Lung microvascular endothelial cell (primary cell): ENCODE results near the gene DCUN1D2. TPM values are rescaled to one million over a fixed set of nuclear protein-coding genes. Genes with fewer than 3 reads are reported as not detected.

Source experiments
- DNase-seq, 2 donors: peaks; one replicate each; pipeline versions ENCODE4 v3.0.0 to v3.0.0-alpha.2; 2010; ENCODE audit warnings: low read depth in 2 of 2
- total RNA-seq: library from RNA; depleted of rRNA; stranded (reverse); fragments of >200 nt; gene quantifications from 2 replicates; pipeline ENCODE4 v1.2.1, GENCODE V29; 2014

Gene DCUN1D2
- total RNA-seq, 1 donor from 2014 or later, result 6.2 TPM

DNA sequence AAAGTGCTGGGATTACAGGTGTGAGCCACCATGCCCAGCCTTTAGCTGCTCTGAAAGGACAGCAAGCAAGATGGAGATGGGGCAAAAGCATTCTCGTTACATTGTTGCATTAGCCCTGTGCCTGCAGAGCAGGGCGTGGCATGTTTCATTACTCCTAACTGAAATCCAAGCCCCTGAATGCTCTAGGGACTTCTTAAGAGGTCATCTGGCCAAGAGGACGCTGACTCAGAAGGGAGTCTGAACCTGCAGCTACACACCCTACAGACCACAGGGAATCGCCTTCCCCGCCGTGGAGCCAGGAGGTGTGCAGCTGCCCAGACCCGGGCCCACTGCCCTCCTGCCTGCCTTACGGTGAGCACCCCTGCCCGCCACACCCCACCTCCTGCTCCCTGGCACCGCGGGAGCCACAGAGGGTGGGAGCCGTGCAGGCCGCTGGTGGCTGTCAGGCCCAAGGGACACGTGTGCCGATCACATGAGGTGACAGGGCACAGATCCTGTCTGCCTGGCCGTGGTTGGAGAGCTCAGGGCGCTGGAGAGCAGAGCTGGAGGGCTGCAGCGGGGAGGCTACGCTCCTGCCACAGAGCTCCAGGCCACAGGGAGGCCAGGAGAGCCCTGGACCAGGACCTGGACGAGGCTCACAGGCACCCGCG is 64.4 kb downstream of the DCUN1D2 start:
- DNase-seq, result no peak

DNA sequence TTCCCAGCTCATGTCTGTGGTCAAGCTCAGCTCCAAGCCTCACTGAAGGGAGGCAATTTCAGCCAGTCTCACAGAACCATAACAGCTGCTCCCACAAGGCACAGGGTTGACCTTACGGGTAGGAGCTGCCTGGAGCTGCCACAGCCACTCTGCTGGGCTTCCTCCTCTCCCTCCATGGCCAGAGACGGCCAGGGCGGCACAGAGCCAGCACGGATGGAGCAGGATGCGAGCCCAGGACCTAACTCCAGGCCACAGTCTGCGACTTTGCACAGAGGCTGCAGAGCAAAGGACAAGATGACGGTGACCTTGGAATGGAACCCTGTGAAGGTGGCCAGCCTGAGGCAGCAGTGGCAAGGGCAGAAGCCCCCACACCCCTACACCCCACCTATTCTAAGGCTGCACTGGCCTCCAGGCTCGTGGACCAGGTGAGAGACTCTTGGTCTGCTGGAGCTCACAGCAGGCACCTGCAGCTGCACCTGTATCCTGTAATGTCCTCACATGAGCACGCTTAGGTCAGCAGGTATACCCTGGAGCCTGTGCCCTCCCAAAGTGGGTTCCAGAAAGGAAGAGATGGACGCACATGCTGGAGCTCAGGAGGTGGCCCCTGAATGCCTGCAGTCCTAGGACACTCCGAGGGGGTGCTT is 66.9 kb downstream of the DCUN1D2 start:
- DNase-seq, result no peak

DNA sequence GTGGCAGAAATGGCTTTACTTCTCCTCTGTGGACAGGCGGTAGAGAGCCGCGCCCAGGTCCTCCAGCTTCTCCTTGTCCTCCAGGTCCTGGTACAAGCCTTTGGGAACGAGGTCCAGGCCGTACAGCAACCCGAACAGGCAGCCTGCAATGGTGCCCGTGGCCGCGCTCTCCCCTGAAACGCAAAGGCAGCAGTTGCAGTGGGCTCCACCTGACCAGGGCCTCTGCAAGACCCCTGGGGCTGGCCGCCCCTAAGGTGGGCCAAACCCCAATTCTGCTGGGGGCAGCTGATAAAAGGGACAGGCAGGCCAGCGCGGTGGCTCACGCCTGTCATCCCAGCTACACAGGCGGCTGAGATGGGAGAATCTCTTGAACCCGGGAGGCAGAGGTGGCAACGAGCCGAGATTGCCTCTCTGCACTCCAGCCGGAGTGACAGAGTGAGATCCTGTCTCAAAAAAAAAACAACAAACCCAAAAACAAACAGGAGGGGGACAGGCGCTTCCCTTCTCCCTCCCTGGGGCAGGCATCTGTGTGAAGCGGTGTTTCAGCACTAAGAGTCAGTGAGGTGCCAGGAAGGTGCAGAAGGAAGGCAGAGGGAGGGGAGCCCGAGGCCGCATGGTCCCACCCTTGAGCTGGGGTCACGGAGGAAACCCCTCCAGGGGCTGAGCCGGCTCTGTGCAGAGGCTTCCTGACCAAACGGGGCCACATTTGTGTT is 67.5 kb downstream of the DCUN1D2 start:
- DNase-seq, result no peak

DNA sequence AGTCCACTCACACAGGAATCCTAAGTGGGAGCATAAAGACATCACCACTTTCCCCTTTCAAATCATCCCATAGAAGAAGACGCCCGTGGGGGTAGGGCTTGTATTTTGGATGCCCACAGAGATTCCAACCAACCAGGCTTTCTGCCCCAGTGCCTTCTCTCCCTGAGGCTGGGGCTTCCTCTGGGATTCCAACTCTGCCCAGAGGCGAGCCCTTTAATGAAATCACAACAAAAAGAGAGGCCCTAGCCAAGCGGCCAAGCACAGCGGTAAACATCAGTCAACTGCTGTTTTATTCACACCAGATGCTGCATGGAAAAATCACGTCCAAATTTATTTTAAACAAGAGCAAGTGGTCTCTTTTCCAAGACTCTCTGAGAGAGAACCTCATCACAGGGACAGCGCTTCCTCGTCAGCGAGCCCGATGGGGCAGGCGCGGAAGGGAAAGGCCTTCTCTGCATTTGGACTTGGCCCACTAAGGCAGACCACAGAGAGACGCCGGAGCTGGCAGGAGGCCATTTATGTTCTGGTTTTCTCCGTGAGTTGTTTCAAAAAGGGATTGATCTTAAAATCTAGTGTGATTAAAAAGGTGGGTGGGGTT is 68.7 kb downstream of the DCUN1D2 start:
- no peak for DNase-seq

DNA sequence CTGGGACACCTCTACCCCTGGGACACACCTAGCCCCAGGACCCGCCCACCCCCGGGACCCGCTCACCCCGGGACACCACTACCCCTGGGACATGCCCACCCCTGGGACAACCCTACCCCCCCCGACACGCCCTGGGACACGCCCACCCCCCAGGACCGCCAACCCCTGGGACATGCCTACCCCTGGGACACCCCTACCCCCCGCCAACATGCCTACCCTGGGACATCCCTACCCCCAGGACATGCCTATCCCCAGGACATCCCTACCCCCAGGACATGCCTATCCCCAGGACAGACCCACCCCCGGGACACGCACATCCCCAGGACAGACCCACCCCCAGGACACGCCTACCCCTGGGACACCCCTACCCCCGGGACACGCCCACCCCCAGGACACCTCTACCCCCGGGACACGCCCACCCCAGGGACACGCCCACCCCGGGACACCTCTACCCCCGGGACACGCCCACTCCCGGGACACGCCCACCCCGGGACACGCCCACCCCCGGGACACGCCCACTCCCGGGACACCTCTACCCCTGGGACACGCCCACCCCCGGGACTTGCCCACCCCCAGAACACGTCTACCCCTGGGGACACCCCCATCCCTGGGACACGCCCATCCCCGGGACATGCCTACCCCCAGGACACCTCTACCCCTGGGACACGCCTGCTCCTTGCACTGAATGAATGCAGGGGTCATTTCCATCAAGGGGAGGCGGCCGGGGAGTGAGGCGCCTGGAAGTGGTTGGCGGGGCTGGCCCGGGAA is 69.5 kb downstream of the DCUN1D2 start:
- no peak for DNase-seq

DNA sequence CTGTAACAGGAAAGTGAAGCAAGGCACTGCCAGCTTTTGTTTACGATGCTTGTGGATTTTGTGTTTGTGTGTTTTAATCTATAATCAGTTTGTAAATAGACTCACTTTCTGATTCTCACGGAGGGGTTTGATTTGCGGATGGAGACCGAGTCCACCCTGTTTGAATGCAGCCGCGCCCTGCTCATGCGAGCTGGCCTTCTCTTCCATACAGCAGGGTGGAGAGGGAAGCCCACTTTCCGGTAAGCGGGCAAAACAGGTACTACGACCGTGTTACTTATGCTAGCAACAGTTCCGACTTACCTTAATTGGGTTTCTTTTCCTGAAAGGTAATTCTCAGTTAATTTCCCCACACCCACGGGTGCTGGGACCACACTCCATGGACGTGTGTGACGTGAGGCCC is 70.3 kb downstream of the DCUN1D2 start:
- DNase-seq, result no peak

DNA sequence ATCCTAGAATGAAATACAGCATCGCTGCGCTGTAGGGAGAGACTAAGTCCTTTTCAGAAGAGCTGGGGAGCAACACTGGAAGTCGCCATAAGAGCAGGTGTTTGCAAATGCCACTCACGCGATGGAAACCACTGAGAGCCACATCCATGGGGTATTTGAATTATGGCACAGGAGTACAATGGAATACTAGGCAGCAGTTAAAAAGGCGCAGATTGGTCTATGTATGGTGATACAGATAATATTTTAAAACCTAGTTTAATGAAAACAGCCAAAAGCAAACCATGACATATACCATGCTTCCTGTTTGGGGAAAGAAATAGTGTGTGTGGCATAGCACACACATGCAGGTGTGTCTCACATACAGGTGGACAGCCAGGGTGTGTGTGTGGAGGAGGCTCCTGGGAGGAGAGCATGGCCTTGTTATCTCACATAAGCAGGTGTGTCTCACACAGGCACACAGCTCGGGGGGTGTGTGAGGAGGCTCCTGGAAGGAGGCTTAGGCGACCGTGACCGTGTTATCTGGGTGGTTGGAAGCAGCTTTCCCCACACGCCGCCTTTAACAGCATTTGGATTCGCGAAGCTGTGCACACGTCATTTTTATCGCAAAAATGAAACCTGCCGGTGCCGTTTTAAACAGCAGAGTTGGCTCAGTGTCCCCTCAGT is 70.8 kb downstream of the DCUN1D2 start:
- DNase-seq, result no peak

DNA sequence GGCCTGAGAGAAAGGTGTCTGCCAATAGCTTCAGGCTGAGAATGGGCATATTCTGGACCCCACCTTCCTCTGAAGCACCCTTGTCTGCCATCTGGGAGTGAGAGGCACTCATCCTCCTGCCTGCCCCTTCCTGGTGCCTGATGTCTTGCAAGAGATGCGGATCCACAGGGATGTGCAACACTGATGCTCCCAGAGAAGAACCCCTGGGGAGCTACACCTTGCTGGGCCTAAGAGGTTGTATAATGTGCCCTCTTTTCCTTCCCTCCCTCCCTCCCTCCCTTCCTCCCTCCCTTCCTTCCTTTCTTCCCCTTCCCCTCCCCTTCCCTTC is 71.8 kb downstream of the DCUN1D2 start:
- DNase-seq, result no peak

DNA sequence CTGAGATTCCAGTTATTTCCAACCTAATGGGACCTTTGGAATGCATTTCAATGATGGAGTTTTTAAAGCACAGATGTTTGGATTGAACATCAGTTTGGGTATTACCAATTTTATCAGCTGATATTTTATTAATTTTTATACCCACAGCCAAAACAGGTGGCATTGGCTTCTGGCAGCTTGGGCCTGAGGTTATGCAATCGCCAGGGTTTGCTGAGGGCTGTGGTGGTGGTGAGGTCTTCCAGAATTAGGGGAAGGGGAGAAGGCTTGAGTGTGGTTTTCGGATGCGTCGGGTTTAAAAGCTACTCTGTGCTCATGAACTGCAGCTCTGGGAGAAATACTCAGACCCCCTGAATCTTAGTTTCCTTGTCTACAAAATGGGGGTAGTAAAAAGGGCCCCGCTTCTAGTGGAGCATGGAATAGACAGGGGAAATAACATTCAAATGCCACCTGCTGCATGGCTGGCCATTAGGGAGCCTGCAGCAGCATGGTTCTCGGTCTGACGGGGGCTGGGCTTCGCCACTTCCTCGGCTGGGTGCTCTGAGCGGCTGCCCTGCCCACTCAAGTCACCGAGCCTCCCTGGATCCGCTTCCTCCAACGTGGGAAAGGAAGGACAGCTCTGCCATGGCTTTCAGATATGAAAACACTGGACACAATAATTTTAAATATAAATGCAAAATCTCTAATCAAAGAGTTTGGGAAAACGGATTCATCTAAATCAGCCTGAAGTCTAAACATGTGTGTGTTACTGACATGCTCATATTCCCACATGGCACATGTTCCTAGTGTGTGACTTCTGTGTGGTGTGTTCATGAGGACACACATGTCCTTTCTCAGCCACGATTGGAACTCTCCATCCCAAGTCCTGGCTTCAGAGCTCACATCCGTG is 72.4 kb downstream of the DCUN1D2 start:
- no peak for DNase-seq

DNA sequence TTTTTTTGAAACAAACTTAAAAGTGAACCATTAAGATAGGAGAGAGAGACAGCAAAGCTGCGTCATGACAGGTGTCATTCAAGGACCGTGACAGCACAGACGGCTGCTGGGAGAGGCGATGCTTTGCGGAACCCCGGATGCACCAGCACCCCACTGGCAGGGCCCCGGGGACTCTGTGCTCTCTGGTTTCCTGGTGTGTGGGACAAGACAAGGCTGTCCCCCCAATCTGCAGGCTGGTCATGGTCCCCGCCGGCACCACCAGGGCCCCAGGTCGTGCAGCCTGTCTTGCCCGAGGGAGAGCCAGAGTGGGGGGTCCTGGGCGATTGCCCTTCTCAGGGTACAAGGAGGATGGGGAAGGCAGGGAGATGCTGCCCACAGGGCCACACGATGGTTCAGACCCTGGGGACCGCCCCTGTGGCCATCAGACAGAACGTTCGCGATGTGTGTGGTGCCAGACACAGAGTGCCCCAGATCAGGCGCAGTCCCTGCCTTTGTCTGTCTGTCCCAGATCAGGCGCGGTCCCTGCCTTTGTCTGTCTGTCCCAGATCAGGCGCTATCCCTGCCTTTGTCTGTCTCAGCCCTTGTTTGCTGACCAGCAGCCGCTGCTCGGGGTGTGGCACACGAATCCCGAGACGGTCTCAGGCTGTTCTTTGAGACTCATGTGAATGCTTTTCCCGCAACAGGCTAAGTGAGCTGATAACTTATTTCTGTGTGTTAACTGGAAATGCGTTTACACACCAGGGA is 73.3 kb downstream of the DCUN1D2 start:
- no peak for DNase-seq

DNA sequence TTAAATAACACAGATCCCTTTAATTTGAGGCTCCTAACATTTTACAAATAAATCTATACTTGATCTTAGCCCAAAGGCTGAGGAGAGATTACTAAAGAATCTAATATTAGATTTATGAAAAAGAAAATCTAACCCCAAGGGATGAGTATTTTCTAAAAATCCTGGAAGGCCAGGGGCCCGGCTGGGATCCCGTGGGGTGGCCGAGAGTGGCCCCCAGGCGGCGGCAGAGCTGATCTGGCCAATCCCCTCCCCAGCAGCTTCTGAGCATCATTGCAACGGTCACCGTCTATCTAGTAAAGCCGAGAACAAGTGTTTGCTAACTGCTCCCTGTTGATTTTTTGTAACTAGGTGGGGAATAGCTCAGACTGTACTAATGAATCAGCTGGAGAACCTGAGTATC is 74.7 kb downstream of the DCUN1D2 start:
- no peak for DNase-seq

DNA sequence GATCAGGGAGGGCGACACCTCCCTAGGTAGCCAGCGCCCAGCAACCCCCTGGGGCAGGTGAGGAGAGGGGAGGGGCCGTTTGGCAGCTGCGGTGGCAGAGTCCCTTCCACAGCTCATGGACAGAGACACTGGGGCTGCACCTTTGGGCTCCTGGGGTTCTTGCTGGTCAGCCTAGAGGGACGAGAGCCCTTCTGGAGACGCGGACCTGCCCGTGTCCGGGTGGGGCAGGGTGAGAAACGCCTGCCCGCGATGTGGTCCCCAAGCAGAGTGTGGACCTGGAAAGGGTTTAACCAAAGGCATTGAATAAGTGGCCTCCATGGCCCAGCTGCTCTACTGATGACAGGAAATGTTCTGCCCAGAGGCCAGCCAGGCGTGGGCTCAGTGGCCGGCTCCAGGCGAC is 75.5 kb downstream of the DCUN1D2 start:
- DNase-seq, result no peak

DNA sequence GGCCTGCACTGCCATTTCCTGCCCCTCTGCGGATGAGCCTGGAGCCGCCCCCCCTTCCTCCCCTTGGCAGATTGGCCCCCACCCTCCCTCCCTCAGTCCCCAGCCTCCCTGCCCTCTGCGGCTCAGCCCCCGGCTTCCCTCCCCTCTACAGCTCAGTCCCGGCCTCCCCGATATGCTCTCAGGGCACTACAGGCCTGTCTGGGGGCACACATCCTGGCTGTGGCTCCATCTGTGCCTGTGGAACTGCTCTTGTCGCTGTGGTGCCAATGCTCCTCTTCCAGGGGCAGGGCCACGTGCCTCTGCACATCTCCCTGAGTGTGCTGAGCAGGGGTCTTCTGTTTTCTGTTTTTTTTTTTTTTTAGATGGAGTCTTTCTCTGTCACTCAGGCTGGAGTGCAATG is 76.2 kb downstream of the DCUN1D2 start:
- DNase-seq, result no peak

DNA sequence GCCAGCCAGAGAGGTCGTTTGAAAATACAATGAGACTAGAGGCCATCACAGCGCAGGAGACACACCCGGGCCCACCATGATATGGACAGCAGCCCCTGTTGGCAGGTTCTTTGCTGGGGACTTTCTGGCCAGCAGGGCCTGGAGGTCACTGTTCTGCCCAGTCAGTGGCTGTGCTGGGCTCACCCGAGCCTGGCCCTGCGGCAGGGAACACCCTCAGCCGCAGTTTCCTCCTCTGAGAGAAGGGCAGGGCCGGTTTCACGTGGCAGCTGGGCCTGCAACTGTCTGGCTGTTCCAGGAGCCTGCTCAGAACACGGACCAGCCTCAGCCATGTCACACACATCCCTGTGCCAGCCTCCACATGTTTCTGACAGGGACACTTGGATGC is 76.6 kb downstream of the DCUN1D2 start:
- peak in 1 of 2 donors; percentile 20 for DNase-seq

DNA sequence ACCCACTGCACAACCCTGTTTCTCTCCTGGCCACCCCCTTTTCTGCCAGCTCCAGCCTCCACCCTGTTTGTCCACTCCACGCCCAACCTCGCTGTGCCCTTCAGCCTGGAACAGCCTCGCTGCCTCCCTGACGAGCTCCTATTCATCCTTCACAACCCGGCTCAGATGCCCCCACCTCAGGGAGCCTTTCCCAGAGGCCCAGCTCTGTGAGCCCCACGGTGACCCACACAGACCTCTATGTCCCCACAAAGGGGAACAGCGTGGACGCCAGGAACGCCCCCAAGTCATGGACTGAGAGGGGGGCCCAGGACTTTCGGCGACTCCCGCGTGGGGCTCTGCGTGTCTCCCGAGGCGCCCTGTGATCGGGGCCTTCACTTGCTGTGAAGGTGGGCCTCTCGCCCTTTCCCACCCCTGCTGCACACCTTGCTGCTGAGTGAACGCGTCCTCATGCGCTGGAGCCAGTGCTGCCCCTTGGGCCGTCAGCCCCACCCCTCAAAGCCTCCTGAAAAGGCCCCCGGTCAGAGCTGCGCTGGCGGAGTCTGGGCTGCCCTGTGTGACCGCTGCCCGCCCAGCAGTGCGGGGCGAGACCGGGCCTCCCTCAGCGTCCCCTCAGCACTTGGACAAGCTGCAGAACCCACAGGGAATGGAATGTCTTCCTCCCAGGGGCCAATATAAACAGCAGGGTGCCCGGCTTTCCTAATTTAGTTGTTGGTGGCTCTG is 77.2 kb downstream of the DCUN1D2 start:
- no peak for DNase-seq

DNA sequence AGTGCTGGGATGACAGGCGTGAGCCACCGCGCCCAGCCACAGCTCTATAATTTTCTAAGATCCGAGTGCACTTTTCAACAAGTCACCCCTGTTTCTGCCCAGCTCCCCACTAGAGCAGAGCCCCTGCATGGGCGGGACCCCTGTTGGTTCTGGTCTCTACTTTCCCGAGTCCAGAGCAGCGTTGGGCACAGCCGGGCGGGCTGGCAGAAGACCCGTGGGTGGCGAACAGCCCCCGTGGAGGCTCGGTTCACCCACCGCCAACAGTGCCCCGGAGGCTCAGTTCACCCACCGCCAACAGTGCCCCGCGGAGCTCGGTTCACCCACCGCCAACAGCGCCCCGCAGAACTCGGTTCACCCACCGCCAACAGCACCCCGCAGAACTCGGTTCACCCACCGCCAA is 78.1 kb downstream of the DCUN1D2 start:
- DNase-seq, result no peak

DNA sequence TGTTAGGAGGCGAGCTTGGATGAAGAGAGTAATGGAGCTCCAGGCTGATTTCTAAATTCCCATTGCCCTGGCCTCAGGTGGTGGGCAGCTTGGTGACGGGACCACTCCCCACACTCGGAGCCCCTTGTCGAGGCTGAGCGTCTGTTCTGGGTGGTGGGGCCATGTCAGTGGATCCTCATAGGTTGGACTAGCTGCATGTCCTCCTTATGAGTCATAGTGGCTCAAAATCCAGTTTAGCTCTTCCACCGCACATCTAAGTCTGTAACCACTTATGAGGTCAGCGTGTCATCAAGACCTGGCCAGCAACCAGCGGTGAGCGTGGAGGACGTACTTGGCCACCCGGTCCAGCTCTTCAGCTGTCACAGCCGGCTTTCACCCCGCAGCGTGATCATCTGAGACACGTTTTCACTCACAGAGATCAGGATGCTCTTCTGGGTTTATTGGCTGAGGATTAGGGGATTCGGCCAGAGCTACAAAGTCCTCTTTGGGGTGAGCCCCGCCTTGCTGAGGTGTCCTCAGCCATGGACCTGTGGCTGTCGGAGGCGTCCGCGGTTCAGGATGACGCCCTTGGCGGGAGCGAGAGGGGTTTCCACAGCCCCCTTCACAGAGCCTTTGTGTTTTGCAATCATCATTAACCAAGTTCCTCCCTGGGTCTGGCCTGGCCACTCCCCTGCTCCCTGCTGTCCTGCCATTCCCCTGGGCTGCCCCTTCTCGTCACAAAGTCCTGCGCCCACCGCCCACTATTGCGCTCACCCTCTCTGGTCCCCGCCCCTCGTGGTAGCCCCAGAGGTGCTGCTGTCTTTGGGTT is 79.1 kb downstream of the DCUN1D2 start:
- DNase-seq, result peak in 1 of 2 donors; percentile 56
